Daoy (cell line): ENCODE results near the gene THUMPD2. TPM values are rescaled to one million over a fixed set of nuclear protein-coding genes. Genes with fewer than 3 reads are reported as not detected.

ENCODE experiments used
- DNase-seq: peaks from one replicate; pipeline ENCODE4 v3.0.0-alpha.2; 2015; ENCODE audit warnings: low read depth
- total RNA-seq: library from RNA; depleted of rRNA; stranded (reverse); fragments of >200 nt; shearing (Covaris generic); gene quantifications from 2 replicates; pipeline ENCODE4 v1.2.3, GENCODE V29; 2014

Gene THUMPD2
- total RNA-seq, 1 experiment from 2014 or later, result 15.8 TPM

GRCh38 chr2:39718483-39718882, 60.6 kb downstream of the THUMPD2 start:
- no peak for DNase-seq

GRCh38 chr2:39717067-39717466, 62.0 kb downstream of the THUMPD2 start:
- DNase-seq, result no peak

DNA sequence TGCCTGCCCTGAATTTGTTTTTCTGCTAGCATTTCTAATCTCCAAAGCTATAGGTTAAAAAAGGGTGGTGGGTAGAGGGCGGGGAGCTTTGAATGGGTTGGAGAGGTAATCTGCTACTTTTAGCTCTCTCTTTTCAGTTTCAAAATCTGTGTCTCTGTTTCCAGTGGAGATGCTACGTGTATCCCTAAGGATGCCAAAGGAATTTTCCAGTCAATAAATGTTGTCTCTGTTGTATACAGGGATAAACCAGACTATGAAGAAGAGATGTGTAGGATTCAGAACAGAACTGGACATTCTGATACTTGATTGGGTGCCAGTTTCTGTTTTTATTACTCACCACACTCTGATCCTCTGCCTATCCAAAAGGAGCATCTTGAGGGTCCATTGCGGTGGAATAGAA, 63.2 kb downstream of the THUMPD2 start:
- no peak for DNase-seq

GRCh38 chr2:39715095-39715494, 64.0 kb downstream of the THUMPD2 start:
- DNase-seq, result no peak

DNA sequence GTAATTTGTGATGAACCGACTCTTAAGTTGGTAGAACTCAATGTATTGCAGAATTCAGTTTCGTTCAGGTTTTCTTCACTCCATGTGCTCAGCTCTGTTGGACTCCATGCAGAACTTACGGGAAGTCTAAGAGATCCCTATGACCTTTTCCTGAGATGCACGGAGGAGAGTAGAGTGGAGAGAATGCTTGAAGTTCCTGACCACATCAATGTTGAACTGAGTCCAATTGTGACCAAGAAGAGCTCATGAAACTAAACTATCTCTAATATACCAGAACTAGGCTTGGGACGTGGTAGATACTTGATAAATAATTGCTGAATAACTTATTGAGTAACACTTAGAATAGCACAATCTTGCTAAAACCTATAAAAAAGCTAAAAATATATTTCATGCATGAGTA, 66.1 kb downstream of the THUMPD2 start:
- no peak for DNase-seq

GRCh38 chr2:39710807-39711206, 68.3 kb downstream of the THUMPD2 start:
- no peak for DNase-seq

DNA sequence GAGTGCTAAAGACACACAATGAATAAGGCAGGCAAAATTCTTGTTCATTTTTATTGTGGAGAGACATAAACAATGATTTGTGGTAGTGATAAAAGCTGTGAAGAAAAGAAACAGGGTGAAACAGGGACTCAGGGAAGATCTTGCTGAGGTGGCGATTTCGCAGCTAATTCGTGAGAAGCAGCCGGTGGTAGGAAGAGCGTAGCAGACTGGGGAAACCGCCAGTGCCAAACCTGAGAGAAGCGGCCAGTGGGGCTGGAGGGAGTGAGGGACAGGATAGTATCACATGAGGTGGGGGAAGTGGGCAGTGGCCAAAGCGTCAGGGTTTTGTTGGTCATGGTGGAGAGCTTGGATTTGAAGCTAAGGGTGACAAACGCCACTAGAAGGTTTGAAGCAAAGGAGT, 71.1 kb downstream of the THUMPD2 start:
- no peak for DNase-seq

GRCh38 chr2:39706945-39707344, 72.1 kb downstream of the THUMPD2 start:
- DNase-seq, result no peak

DNA sequence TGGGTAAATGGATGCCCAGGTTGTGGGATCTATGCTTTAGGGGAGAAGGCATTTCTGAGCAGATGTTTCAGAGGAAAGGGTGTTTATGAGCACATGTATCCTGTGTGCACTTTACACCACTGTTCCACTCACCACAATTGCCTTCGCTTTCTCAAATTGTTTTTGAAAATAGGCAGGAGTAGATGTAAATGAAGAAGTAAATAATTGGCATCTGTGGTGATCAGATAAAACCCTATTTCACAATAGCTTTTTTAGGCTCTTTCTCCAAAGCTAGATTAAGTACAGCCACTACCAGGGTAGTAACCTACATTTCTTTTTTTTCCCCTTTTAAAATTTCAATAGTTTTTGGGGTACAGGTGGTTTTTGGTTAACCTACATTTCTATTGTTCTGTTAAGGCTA, 72.7 kb downstream of the THUMPD2 start:
- no peak for DNase-seq

DNA sequence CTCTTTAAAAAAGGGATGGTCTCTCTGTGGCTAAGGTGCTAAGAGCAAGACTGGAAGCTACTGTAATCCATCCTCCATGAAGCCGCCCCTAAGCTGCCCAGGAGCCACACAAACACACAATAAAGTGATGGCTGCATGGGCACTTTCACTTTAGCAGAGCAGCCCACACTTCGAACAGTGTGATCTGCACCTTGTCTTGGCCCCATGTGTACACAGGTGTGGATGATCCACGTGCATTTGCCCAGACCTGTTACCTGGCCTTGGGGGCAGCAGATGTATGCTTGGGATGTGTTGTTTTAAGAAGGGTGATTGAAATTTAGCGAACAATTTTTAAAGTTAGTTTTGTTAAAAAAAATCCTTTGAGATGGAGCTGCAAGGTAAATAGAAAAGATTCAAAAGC, 73.4 kb downstream of the THUMPD2 start:
- no peak for DNase-seq

GRCh38 chr2:39704540-39704939, 74.5 kb downstream of the THUMPD2 start:
- no peak for DNase-seq

DNA sequence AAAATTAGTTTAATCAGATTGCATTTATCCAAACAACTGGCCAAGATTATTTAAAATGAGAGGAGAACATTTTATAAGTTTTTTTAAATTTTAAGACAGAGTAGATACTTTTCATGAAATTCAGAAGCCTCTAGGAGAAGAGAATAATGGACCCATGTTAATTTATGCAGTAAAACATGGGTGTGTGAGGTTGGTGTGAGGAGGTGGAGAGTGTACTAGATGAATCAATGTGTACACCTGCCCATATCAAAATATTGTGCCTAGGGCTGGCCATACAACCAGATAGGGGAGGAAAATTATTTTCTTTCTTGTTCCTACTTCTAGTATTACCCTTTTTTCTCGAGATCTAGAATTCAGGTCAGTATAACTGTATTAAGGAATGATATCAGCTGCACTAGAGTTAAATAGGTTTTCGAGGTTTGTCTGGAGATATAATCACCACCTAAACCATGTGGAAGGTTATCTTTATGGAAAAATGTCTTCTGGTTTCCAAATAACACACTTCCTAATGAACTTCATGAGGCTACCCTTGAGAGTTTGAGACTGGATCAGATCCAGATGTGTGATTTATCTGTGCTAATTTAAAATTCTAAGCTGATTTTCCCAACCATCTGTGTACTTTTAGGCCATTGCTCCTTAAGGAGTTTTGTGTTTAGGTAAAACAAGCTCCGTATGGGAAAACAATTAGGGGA, 75.7 kb downstream of the THUMPD2 start:
- no peak for DNase-seq

DNA sequence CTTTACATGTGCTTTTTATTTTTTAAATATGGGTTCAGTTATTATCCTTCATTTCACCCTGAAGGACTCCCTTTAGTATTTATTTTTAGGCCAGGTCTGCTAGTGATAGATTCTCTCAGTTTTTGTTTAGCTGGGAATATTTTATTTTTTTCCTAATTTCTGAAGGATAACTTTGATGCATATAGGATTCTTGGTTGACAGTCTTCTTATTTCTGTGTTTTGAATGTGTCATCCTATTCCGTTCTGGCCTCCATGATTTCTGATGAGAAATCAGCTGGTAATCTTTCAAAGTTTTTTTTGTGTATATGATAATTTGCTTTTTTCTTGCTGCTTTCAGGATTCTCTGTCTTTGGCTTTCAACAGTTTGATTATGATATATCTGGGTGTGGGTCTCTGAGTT, 77.9 kb downstream of the THUMPD2 start:
- no peak for DNase-seq

- peak; percentile 13 for DNase-seq
Observed at GRCh38 chr2:39697454-39697853, 81.6 kb downstream of the THUMPD2 start.

GRCh38 chr2:39696838-39697237, 82.2 kb downstream of the THUMPD2 start:
- DNase-seq, result peak; percentile 44

- DNase-seq, result peak; percentile 82
Observed at GRCh38 chr2:39696101-39696553, 82.9 kb downstream of the THUMPD2 start.

DNA sequence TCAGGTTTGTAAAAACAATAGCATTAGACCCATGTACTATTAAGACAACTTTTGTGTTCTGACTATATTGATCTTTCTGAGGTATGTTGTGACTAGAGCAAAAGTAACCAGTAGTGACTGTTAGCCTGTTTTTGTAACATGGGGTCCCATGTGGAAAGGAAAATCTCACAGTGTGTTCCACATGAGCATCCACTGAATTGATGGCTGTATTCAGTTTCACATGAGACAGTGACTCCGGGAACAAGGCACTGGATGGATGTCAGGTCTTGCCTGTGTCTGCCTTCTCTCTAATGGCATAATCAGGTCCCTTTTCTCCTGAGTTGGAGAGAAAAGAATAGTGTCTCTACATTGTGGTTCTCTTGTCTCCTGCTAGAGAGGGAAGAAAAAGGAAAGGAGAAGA, 85.8 kb downstream of the THUMPD2 start:
- DNase-seq, result no peak

DNA sequence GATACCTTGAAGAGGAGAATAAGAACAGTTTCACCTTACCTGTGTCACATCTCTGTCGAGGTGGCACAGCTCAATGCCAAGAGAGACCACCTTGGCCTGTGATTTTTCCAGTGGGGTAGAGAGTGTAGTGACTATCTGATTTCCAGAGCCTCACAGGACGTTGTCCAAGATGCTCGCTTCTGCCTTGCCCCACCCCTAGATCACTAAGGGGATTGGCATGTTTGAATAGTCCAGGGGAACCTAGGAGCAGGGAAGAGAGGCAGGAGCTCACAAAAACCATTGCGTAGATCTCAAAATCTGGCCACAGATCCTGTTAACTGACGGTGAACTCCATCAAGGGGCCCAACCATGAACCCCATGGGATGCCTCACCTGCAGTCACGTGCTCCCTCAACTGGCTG, 89.2 kb downstream of the THUMPD2 start:
- DNase-seq, result no peak

DNA sequence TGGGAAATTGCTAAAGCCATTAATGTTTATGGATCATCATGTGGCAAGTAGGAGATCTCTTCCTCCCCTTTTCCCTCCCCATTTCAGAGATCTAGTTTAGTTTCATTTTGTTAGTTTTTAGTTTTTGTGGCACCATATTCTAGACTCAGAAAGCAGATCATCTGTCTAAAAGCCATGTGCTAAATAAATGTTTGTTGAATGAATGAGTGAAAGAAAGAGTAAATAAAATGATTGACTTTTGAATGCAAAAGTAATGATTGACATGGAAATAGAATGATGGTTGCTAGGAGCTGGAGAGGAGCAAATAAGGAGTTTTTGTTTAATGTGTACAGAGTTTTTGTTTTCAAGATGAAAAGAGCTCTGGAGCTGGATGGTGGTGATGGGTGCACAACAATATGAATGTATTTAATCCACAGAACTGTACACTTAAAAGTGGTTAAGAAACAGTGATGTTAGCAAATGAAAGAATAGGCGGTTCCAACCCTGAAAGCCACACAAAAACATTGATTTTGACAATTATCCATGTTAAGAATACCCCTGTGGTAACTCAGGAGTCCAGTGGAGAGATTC, 89.7 kb downstream of the THUMPD2 start:
- DNase-seq, result no peak

DNA sequence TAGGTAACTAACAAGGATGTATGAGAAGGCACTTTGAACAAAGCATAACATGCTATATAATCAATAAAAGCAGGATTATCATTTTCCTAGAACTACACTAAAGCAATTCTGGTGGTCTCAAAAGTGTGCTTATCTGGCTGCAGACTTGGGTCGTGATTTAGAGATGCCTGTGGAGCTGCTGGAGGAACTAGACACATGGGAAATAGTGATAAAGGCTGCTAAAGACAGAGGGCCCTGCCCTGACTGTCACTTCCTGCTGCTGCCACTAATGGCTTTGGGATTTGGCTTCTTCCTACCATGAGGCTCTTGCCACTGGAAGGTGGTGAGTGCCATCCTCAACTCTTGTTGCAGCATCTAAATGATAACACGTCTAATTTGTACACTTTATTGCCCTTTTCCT, 90.9 kb downstream of the THUMPD2 start:
- no peak for DNase-seq

DNA sequence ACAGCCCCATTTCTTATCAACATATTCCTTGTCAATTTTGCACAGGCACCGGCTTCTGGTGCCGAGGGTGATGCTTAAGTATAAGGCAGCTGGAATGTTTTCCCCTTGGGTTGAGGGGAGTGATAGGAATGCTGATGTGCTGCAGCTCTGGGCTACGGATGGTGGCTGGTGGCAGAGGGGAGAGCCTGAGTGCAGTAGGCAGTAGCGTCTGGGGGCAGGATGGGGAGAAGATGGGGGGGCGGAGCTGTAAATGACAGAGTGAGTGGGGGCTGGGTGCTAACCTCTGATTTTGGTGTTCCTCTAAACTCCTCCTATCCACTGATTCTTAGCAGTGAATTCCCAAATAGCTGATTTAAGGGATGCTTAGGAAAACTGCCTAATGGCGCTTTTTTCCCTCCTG, 92.6 kb downstream of the THUMPD2 start:
- no peak for DNase-seq
